NT2/D1 (cell line): ENCODE results near the gene SLC16A10.

Experiments
- SUZ12 ChIP-seq: IDR thresholded peaks from 2 replicates; pipeline ENCODE4 v1.6.1; 2011; ENCODE audit not compliant: insufficient read length, insufficient read depth; ENCODE audit errors: extremely low read depth
- YY1 ChIP-seq: IDR thresholded peaks from 2 replicates; pipeline ENCODE4 v1.6.1; 2011; ENCODE audit not compliant: insufficient read length, insufficient read depth
- ZNF274 ChIP-seq: IDR thresholded peaks from 2 replicates; pipeline ENCODE4 v1.6.1; 2011; ENCODE audit warnings: mild to moderate bottlenecking, low read depth, low read length

DNA sequence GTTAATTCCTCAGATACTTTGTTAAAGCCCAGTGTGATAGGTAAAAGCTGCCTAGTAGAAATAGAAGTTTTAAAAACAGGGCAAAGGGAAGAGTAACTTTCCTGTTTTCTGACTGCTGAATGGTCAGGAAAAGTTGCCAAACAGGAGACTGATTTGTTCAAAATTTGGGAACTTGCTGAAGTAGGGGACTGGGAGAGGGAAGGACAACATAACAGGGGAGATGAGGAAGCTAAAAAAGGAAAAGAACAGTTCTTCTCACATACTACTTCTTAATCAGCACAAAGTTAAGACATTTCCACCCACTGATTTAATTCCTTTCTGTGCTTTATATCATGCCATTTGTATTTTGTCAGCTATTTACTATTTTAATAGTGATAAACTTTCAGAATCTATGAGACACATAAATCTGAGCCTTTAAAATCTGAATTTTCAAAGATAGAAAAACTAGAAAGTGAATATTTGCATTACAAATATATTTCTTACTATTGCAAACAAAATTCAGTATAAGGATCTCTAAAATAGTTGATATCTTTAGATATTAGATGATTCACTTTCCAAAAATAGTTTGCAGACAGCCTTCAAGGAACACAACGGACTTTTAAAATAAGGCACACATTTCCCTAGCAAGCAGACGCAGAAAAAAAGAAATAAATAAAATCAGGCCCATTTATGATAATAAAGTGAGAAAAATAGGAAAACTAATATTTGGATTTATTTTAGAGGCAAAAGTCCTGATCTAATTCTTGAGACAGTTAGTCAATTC is 36.9 kb upstream of the SLC16A10 start:
- TF ChIP-seq ZNF274 (no peak), YY1 (no peak), SUZ12 (no peak)
